Osteocyte (in vitro differentiated cells): ENCODE measurements around the gene AMZ1. TPM values are rescaled to one million over a fixed set of nuclear protein-coding genes. Genes with fewer than 3 reads are reported as not detected.

ENCODE experiments used
- DNase-seq: peaks from one replicate; pipeline ENCODE4 v3.0.0; 2021; ENCODE audit warnings: mixed read lengths; ENCODE audit not compliant: unreplicated experiment; ENCODE audit errors: extremely low spot score
- H3K27ac Mint-ChIP-seq: one replicate; pipeline ENCODE4 v1.8.0; 2021; ENCODE audit warnings: mild to moderate bottlenecking, mixed read lengths; ENCODE audit not compliant: unreplicated experiment
- H3K27me3 Mint-ChIP-seq: one replicate; pipeline ENCODE4 v1.8.0; 2021; ENCODE audit warnings: mixed read lengths; ENCODE audit not compliant: unreplicated experiment
- H3K36me3 Mint-ChIP-seq: one replicate; pipeline ENCODE4 v1.8.0; 2021; ENCODE audit warnings: mixed read lengths; ENCODE audit not compliant: unreplicated experiment
- H3K4me1 Mint-ChIP-seq: one replicate; pipeline ENCODE4 v1.8.0; 2021; ENCODE audit warnings: mixed read lengths; ENCODE audit not compliant: unreplicated experiment
- H3K4me3 Mint-ChIP-seq: one replicate; pipeline ENCODE4 v1.8.0; 2021; ENCODE audit warnings: mild to moderate bottlenecking, moderate library complexity, mixed read lengths; ENCODE audit not compliant: unreplicated experiment
- H3K9me3 Mint-ChIP-seq: one replicate; pipeline ENCODE4 v1.8.0; 2021; ENCODE audit warnings: mixed read lengths; ENCODE audit not compliant: unreplicated experiment
- CTCF ChIP-seq: fragments of 200-600 bp; sonication (generic); IDR thresholded peaks from 2 replicates; pipeline ENCODE4 v1.5.0; 2021; ENCODE audit warnings: antibody characterized with exemption, mild to moderate bottlenecking, moderate library complexity
- total RNA-seq: library from RNA; stranded (reverse); gene quantifications from 2 replicates; pipeline ENCODE4 v1.2.1, GENCODE V29; 2021

Gene AMZ1
- total RNA-seq, 1 donor from 2014 or later = 5.8 TPM

GRCh38 chr7:2730846-2731770 lies 43.1 kb downstream of the AMZ1 start:
- TF ChIP-seq CTCF = no peak
- Mint-ChIP-seq H3K4me3 (no peak overlapping the region), H3K27ac (peak overlapping the region; percentile 45), H3K9me3 (no peaks in the 10 kb centered on the region), H3K4me1 (peaks cover 13% of the 10 kb centered on the region), H3K27me3 (no peaks in the 10 kb centered on the region), H3K36me3 (peaks cover 46% of the 10 kb centered on the region)
- DNase-seq = peak; percentile 76

DNA sequence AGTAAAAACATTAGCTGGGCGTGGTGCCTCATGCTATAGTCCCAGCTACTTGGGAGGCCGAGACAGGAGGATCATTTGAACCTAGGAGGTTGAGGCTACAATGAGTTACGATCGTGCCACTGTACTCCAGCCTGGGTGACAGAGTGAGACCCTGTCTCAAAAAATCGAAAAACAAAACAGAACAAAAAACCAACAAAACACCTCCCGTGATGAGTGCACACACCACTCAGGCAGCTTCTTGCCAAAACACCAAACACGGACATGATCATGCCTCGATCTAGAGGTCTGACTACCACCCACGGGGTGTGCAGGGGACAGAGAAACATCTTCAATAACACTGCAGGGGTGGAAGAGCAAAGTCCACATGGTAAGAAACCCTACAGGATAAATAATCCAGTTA lies 44.4 kb downstream of the AMZ1 start:
- Mint-ChIP-seq H3K27ac (no peak overlapping the region), H3K9me3 (no peaks in the 10 kb centered on the region), H3K27me3 (no peaks in the 10 kb centered on the region), H3K36me3 (peaks cover 39% of the 10 kb centered on the region), H3K4me3 (no peak overlapping the region), H3K4me1 (peaks cover 13% of the 10 kb centered on the region)
- no peak for DNase-seq
- no peak for TF ChIP-seq CTCF

- H3K9me3 Mint-ChIP-seq = no peaks in the 10 kb centered on the region
- TF ChIP-seq CTCF = no peak
- H3K4me1 Mint-ChIP-seq = peaks cover 10% of the 10 kb centered on the region
- DNase-seq = peak; percentile 70
- H3K36me3 Mint-ChIP-seq = peaks cover 39% of the 10 kb centered on the region
- H3K4me3 Mint-ChIP-seq = no peak overlapping the region
- peak overlapping the region; percentile 4 for H3K27ac Mint-ChIP-seq
- no peaks in the 10 kb centered on the region for H3K27me3 Mint-ChIP-seq
Observed at GRCh38 chr7:2732959-2733584, 45.1 kb downstream of the AMZ1 start.

GRCh38 chr7:2734084-2734686 lies 46.2 kb downstream of the AMZ1 start:
- H3K4me3 Mint-ChIP-seq = no peak overlapping the region
- H3K4me1 Mint-ChIP-seq = no peaks in the 10 kb centered on the region
- DNase-seq = peak; percentile 72
- H3K27ac Mint-ChIP-seq = peak overlapping the region; percentile 37
- no peaks in the 10 kb centered on the region for H3K9me3 Mint-ChIP-seq
- H3K36me3 Mint-ChIP-seq = peaks cover 29% of the 10 kb centered on the region
- no peak for TF ChIP-seq CTCF
- no peaks in the 10 kb centered on the region for H3K27me3 Mint-ChIP-seq
